Astrocyte of the hippocampus (primary cell): ENCODE data around the gene AIG1.
"Not testable (repeated sequence)": the region's sequence is repeated elsewhere in the genome, so short reads cannot be mapped to it uniquely, and the experiment has no call there.

Experiments
- DNase-seq: peaks from one replicate; pipeline ENCODE4 v3.0.0; 2011; ENCODE audit warnings: low read depth, low spot score

AIG1 gene

DNA sequence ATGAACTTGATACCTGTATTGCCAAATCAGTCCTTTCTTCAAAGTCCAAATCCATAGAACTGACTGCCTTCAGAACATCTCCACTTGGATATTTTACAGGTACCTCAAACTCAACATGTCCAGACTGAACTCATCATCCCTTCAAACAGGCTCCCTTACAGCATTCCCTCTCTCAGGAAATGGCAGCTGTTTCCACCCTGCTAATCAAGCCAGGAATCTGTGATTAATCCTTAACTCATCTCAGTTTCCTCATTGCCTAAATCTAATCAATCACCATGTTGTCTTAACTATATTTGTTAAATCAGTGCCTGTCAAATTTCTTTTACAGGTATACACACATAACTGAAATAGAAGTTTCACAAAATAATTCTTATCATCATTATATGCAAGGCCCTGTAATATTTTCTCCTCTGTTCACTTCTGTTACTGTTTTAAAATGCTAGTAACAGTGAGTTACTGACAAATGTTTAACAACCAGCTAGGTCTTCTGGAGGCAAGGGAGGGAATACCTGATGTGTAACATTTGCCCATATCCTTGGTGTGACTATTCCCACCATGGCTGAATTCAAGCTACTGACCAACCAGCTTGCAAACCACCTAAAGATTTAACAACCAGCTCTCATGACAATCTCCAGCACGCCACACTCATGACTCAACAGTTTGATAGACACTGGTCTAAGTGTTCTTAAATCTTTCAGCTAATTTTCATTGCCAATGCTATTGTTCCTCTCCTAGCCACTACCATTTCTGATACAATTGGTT, 264.9 kb downstream of the AIG1 start:
- DNase-seq, result peak; percentile 56

DNA sequence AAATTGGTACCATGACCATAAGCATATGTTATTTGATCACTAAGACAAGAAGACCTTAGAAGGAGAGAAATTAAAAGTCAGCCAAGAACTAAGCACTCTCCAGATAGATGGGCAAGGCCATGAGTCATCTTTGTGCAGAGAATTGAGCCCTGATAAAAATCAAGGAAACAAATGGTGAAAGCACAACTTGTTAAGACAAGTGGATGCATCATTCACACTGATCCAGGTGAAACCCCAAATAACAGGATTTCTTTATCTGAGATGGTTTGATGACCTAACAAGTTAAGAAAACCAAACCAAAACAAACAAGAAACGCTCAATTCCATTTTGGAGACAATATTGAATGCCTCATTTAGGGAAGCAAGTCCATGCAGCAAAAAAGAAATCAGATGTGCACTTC, 268.2 kb downstream of the AIG1 start:
- no peak for DNase-seq

DNA sequence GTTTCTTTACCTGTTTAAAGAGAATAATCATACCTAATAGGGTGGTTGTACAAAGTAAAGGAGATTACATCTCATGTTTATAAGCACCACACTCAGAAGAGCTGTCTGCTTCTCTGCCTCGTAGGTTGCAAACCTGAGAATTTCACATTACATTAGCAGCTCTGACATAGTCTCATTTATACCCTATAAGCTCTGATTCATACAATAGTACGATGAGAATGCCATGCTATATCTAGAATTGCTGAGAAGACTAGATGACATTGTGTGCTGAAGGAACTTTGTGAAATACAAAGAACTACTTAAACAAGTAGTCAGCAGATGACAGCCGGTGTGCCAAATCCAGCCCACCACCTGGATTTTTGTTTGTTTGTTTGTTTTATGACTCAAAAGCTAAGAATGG, 268.6 kb downstream of the AIG1 start:
- no peak for DNase-seq

DNA sequence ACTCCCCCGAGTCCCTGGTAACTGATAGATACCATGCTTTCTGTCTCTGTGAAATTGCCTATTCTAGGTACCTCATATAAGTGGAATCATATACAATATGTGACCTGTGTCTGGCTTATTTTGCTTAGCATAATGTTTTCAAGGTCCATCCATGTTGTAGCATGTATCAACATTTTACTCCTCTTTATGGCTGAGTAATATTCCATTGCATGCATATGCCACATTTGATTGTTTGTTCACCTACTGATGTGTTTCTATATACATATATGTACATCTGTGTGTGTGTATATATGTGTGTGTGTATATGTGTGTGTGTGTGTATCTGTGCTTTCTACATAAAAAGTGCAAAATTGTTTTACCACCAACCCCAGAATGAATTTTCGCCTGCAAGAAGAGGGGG, 270.7 kb downstream of the AIG1 start:
- no peak for DNase-seq

DNA sequence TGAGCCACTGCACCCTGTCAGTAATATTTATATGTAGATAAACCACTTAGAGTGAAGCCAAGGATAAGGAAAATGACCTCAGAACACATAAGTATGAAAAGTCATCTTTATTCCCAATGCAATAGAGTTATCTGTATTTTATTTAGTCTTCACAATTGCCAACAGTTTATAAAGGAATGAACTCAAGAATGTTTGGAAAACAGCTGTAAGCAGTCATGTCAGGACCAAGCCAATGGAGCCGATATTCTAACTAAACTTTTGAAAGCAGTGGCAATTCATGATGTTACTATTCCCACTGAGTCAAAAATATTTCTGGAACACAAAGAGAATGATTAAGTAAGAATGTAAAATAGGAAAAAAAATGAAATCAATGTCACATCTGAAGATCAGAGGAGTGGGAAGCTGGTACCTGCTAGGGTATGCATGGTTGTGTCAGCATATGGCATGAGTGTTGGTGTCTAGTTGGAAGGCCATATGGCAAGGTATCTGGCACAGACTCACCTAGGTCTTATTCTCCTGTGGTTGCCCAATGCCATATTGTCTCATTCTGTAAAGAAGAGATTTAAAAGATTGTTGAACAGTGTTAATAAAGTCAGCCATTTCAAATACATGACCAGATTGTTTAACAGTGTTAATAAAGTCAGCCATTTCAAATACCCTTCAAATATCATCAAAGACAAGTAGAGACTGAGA, 271.6 kb downstream of the AIG1 start:
- DNase-seq, result no peak

DNA sequence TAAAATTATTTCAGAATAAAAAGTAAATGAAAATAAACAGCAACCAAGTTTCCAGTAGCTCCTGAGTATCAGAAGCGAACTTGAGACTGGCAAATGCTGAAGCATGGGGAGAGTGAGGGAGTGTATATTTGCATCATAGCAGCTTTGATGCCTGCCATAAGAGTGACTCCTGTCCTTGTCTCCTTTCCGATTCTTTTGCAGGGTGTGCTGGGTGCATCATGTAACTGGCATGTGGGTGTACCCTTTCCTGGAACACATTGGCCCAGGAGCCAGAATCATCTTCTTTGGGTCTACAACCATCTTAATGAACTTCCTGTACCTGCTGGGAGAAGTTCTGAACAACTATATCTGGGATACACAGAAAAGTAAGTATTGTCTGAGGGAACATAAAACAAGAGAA, 272.4 kb downstream of the AIG1 start:
- peak; percentile 16 for DNase-seq

DNA sequence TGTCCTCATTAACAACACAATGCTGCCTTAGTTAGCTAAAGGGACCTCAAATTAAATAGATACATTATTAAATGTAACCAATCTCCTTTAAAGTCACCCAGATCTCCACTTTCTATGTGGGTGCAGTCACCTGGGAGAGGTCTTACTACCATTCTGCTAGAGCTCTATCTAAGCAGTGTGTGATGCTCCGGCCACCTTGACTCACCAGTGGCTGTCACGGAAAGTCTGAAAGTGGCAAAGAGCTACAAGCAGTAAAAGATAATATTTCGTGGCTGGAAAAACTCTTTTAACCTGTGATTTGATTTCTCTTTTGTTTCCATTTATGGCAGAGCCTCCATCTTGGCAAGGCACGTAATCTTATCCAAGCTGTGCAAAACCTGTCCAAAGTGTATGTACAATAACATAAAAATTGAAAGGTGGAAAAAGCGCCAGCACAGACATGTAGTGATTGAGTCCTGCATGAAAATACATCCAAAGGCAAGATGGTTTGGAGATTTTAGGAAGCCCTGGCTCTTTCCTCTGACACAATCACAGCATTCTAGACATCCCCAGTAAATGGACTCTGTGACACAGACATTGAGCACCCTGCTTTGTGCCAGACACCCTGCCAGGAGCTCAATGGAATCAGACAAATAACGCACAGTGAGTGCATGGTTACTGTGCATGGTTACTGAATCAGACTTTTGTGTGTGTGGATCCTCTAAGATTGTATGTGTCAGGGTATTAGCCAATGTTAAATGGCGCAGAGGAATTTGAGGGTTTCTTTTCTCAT, 273.2 kb downstream of the AIG1 start:
- peak; percentile 20 for DNase-seq

DNA sequence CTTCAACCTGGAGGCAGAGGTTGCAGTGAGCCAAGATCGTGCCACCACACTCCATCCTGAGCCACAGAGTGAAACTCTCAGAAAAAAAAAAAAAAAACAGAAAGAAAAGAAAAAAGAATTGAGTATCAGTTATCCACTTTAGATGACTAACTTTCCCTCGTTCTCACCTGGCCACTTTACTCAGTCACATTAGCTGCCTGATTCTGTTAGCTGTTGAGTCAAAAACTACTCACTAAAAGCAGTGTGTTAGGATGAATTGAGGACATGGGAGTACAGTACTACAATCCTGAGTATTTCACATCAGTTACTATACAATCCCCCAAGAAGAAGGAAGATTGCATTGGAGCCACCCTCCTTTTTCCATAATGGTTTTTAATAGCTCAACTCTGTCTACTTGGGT, 275.2 kb downstream of the AIG1 start:
- DNase-seq, result no peak

DNA sequence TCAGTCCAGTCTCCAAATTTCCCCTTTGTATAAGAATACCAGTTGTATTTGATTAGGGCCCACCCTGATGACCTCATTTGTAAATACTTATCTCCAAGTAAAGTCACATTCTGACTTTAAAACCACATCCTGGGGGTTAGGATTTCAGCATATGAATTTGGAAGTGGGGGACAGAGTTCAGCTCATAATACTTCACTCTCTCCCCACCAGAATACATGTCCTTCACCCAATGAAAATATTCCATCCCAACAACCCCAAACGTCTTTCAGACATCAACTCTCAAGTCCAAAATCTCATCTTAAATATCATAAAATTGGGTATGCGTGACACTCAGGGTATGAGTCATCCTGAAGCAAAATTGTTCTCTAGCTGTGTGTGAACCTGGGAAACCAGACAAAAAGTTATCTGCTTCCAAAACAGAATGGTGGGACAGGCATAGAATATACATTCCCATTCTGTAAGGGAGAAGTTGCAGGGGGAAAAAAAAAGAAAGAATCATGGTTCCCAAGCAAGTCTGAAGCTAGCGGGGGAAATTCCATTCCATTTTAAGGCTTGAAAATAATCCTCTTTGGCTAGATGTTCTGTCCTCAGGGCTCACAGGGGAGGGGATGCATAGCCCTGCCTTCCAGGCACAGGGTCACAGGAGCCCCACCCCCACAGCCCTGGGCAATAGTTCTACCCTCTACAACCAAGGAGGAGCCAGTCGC, 275.9 kb downstream of the AIG1 start:
- DNase-seq, result peak; percentile 61

DNA sequence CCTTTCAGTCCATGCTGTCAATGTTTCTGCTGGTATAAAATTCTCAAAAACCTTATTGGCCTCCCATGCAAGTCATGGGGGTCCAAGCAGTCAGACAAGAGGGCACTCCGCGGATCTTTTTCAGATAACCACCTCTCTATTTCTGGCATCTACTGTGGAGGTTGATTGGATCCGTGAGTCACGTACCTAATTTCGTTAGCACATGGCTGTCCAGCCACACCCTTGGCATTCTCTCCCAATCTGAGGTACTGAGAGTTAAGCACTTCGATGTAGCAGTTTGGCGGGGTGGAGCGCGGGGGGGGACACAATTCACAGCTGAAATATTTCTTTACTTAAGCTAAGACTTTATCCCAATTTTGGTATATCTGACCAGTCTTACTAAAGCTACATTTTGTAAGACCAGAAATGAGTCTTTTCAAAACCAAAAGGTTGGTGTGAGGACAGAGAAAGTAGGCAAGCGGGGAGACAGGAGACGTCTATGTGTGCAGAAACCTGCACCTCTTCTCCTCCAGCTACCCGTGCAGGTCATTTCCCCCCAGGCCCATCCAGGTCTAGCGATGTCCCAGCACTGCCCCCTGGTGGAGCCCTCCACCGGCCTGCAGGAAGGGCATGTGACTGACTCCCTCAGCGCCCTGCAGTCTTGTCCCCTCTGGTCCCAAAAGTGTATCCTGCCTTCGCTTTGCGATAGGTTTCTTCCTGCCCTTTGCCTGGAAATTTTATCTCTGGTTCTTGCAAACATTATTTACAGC, 276.7 kb downstream of the AIG1 start:
- no peak for DNase-seq

DNA sequence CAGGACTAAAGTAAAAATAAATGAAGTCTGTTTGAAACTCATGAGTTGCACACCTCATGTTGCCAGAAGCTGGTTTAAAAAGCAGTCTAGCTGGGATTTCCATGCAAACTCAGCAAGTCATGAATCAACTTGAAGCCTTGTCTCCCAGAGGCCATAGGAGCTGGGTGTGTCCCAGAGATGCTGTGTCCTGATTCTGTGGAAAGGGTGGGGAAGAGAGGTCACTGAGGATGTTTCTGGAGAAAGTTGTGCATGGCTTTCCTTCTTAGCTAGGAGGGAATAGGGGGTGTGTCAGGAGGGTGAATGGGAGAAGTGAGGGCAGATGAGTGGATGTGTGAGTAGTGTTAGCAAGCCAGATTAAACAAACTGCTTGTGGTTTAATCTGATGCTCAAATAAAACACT, 278.5 kb downstream of the AIG1 start:
- DNase-seq, result no peak

DNA sequence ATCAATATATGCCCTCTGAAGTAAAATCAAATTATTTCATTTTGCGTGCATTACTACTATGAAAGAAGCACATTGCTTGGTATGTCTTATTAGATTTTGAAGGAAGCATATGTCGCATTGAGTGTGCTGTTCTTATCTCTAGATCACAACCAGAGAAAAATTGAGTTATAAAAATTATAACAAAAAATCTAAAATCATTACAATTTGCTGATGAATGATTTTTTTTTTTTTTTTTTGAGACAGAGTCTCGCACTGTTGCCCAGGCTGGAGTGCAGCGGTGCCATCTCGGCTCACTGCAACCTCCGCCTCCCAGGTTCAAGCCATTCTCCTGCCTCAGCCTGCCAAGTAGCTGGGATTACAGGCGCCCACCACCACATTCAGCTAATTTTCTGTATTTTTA, 284.8 kb downstream of the AIG1 start:
- DNase-seq, result not testable (repeated sequence)

DNA sequence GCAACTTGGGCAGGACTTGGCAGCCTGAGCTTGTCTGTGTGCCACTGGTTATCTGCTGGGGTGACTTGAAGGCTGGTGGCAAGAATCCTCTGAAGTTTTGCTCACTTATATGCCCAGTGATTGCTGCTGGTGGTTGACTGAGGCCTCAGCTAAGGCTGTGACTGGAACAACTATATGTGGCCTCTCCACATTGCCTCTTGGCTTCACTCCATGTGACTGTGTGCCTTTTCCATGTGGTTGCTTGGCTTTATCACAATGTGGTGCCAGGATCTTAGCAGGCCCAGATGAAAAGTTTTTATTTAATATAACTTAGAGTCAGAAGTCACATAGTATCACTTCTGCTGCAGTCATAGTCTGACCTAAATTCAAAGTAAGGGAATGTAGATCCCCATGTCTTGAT, 285.3 kb downstream of the AIG1 start:
- peak; percentile 29 for DNase-seq

DNA sequence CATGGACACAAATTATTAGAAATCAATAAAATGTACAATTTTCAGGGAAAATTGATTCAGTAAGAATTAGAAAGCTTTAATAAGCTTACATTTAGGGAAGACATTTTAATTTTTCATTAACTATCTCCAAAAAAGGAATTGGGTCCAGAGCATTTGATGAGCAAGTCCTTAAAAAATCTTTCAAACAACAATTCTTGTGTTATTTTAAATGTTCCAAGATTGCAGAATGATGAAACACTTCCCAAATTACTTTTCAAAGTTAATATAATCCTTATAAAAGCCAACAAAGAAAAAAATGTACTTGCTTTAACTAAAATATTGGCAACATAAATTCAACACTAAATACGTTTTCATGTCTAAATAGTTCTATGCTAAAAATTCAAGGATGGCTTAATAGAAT, 287.8 kb downstream of the AIG1 start:
- DNase-seq, result no peak

DNA sequence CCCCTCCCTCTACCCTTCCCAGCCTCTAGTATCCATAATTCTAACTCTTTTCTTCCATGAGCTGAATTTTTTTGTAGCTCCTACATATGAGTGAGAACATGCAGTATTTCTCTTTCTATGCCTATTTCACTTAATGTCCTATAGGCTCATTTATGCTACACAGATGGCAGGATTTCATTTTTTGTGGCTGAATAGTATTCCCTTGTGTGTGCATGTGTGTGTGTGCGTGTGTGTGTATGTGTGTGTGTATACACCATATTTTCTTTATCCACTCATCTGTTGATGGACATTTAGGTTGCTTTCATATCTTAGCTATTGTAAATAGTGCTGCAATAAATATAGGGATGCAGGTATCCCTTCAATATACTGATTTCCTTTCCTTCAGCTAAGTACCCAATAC, 288.8 kb downstream of the AIG1 start:
- DNase-seq, result no peak

DNA sequence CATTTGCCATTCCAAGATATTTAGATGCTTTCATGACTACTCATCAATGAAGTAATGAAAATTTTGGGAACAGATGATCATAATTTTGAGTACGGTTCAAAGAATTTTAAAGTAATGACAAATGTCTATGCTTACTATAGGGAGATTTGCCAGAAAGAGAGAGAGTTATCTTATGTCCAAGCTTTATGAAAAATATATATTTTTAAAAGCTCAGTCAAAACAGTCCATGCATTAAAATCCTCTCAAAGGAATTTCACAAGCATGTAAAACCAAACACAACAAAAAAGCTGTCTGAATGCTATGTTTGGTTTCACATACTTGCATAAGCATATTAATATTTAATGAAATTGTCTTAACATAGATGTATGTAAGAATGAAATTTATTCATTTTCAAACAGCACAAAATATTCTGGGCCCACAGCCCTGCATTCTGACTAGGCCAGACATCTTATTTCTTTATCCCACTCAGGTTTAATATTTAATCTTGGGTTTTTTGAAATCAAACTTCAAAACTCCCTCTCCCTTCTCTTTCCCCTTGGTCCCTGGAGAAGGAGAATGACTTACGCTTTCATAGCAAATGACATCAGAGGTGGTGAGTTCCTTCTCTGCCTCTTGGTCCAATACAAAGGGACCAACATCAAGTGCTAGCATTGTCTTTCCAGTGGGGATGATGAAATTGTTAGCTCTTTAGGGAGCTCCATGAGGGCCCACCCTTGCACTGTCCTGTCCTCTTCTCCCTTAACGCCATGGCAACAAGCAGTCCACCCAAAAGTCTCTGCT, 295.6 kb downstream of the AIG1 start:
- no peak for DNase-seq

DNA sequence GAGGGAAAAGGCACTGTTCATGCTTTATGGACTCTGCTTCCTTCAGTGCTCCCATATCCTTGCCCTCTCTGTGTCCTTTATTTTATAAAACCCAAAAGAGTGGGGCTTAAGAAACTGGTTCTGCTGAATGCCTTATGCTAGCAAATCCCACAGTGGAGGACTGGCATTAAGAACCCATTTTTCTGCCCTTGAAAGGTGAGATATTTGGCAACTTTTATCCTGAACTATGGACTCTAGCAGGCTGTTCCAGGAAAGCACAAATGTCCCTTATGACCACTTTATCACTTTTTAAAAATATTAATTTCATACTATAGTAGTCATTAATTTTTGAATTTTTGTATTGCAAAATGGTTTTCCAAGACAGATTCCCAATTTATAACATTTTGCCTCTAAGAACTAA, 296.5 kb downstream of the AIG1 start:
- no peak for DNase-seq

DNA sequence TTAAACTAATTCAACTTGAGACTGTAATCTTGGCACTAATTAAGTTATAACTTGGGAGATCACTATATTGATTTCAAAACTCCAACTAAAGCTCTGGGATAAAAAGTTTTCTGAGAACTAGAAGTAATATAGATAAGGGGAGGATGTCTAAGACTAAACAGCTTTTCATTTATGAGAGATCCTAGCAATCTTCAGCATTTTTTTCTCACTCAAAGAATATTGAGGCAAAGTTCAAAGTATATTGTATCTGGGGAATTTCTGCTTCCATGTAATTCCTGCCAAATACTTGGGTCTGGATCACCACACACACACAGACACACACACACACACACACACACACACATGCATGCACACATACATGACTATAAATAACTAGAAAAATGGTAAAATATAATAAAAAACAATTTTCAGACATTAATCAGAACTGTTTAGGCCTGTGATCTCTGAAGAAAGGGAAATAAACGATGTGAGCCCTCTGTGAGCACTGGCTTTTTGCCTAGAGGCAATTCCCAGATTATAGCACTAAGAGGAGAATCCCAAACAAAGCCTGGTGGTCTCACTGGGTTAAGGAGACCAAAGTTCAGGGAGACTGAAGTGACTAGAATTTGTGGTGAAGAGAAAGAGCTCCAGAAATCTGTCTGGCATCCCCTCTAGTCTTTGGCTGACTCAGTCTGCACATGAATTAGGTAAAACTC, 297.0 kb downstream of the AIG1 start:
- no peak for DNase-seq

DNA sequence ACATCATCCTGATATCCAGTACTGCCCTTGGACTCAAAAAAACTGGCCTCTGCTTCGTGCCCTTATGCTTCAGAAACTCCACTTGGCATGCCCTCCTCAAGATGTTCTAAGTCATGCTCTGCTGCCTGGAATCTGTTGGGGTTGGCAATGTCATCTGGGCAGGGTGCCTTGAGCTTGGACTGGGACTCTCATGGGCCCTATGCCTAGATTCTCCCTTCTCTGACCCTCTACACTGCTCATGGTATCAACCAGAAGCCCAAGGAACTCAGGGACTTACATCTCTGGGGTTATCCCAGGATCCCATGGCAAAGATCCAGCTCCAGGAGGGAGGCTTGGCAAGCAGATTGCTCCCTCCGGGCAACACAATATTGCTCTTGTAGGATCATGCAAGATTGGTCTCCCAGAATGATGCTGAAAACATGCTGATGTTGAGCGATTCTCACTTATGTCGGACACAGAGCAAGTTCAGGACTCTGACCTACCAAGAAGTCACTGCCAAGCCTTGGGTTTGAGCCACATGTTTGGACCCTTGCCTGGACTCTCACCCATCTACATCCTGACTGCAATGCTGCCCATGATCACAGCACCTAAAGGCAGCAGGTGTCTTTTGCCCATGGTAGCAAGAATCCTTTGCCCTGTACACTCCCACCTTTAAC, 301.0 kb downstream of the AIG1 start:
- DNase-seq, result peak; percentile 15
